GM12878 (cell line): ENCODE results near the gene MRPL55. TPM values are rescaled to one million over a fixed set of nuclear protein-coding genes. Genes with fewer than 3 reads are reported as not detected.
A peak's percentile ranks its signal among the peaks of the same experiment; 100 is the strongest.

ENCODE experiments used
- ATAC-seq: fragments of 200-7000 bp; cut with Tn5 transposase; 3 replicates; pipeline ENCODE4 v1.9.1; 2020; ENCODE audit warnings: mild to moderate bottlenecking, moderate library complexity
- BruUV-seq: library from RNA; stranded (reverse); fragments of 400-500 nt; replicated peaks from 2 replicates; lab custom pipeline; 2021; lab: Mats Ljungman, UMichigan
- CTCF ChIA-PET: fragments of 300-600 bp; sonication (Branson Sonifier 250); formaldehyde crosslinking; extraction: SDS; loops from one replicate; lab custom pipeline; 2021; ENCODE audit warnings: inconsistent platforms; lab: Yijun Ruan, JAX
- POLR2A ChIA-PET: fragments of 350-600 bp; formaldehyde crosslinking; extraction: SDS; loops from one replicate; lab custom pipeline; 2021; ENCODE audit warnings: inconsistent platforms; lab: Charles Lee
- RAD21 ChIA-PET: fragments of 300-600 bp; sonication (Branson Sonifier 250); formaldehyde crosslinking; loops from one replicate; lab custom pipeline; 2023; ENCODE audit warnings: antibody characterized with exemption; ENCODE audit not compliant: unreplicated experiment; lab: Charles Lee
- SMC1A ChIA-PET: fragments of 300-600 bp; sonication (Branson Sonifier 250); formaldehyde crosslinking; loops from one replicate; lab custom pipeline; 2023; ENCODE audit not compliant: unreplicated experiment, uncharacterized antibody; lab: Charles Lee
- DNase-seq: peaks from one replicate; pipeline ENCODE4 v3.0.0-alpha.2; 2011; ENCODE audit warnings: low read depth, low spot score
- FAIRE-seq: peaks from 3 replicates; lab custom pipeline; 2011; peaks lifted over from hg19 to GRCh38; lab: Jason Lieb, UNC
- H2AFZ ChIP-seq: 2 replicates; pipeline ENCODE4 v1.6.0; 2011; ENCODE audit warnings: low read depth, low read length, control low read depth; ENCODE audit not compliant: control insufficient read depth
- H3K27ac ChIP-seq: 2 replicates; pipeline ENCODE4 v1.5.1; 2011; ENCODE audit warnings: control low read depth; ENCODE audit not compliant: control insufficient read depth, insufficient read depth
- H3K27me3 ChIP-seq, 2 experiments: replicated peaks in 1 of 2; 2 replicates each; pipeline versions ENCODE4 v1.6.0 to v1.6.1; 2011; ENCODE audit warnings: low read length in 1 of 2; ENCODE audit not compliant: control insufficient read depth in 2 of 2, insufficient read depth in 2 of 2
- H3K36me3 ChIP-seq, 2 experiments: 2 replicates each; pipeline ENCODE4 v1.5.1; 2011; ENCODE audit warnings: low read length in 1 of 2; ENCODE audit not compliant: control insufficient read depth in 2 of 2, insufficient read depth in 2 of 2
- H3K4me1 ChIP-seq: 2 replicates; pipeline ENCODE4 v1.6.1; 2011; ENCODE audit warnings: mild to moderate bottlenecking, low read length, moderate library complexity, mixed read lengths; ENCODE audit not compliant: control insufficient read depth, insufficient read depth
- H3K4me2 ChIP-seq: 2 replicates; pipeline ENCODE4 v1.6.0; 2011; ENCODE audit warnings: control low read depth; ENCODE audit not compliant: control insufficient read depth, insufficient read depth
- H3K4me3 ChIP-seq: fragments of 200-600 bp; sonication (generic); 2 replicates; pipeline ENCODE4 v1.5.1; 2016
- H3K79me2 ChIP-seq: 2 replicates; pipeline ENCODE4 v1.6.0; 2011; ENCODE audit warnings: low read length; ENCODE audit not compliant: control insufficient read depth, insufficient read depth
- H3K9ac ChIP-seq: 2 replicates; pipeline ENCODE4 v1.8.0; 2011; ENCODE audit warnings: low read length, control low read depth, mixed read lengths; ENCODE audit not compliant: control insufficient read depth, insufficient read depth
- H3K9me3 ChIP-seq: replicated peaks from 3 replicates; pipeline ENCODE4 v1.5.1; 2011; ENCODE audit warnings: mild to moderate bottlenecking, low read length; ENCODE audit not compliant: control insufficient read depth, insufficient read depth
- H4K20me1 ChIP-seq: 2 replicates; pipeline ENCODE4 v1.6.0; 2011; ENCODE audit not compliant: control insufficient read depth, insufficient read depth
- NR2C1 ChIP-seq: fragments of 450-650 bp; IDR thresholded peaks from 2 replicates; pipeline ENCODE4 v1.6.1; 2017; ENCODE audit warnings: antibody characterized with exemption, mild to moderate bottlenecking, moderate library complexity
- POLR2A ChIP-seq: IDR thresholded peaks from 2 replicates; pipeline ENCODE4 v1.6.1; 2011; ENCODE audit warnings: low read depth, mild to moderate bottlenecking, low read length
- WGBS: methylation state at CpG from one replicate; pipeline ENCODE4 v1.1.6; 2016; ENCODE audit warnings: low lambda C conversion rate; ENCODE audit not compliant: insufficient replicate concordance, insufficient coverage; ENCODE audit errors: missing lambda C conversion rate; 5-methylcytosine and 5-hydroxymethylcytosine counted together
- in situ Hi-C: fragments of 300-500 bp; cut with MboI; formaldehyde crosslinking; loops from 9 replicates; pipeline ENCODE4 v1.14.3; 2018; ENCODE audit warnings: mixed read lengths
- intact Hi-C: fragments of 100-400 bp; cut with micrococcal nuclease; formaldehyde crosslinking; loops from one replicate; pipeline ENCODE4 v1.14.2; 2022; ENCODE audit not compliant: unreplicated experiment
- polyA plus RNA-seq, 11 experiments: library from polyadenylated mRNA; depleted of rRNA in 4 of 11; unstranded in 6 of 11; stranded (reverse) in 5 of 11; fragments of >200 nt; fragmentation: Nextera tagmentation in 4 of 11; fragmentation: Illumina TruSeq in 1 of 11; extraction: Ambion mirVana in 4 of 11; extraction: Trizol in 1 of 11; gene quantifications; 1 replicate in 1 of 11; 2 replicates in 10 of 11; pipeline versions ENCODE4 v1.2.1 to v1.2.3, GENCODE V29; 2011 to 2016; ENCODE audit warnings: inconsistent platforms in 2 of 11, missing spikeins in 2 of 11, low read depth in 1 of 11
- total RNA-seq, 4 experiments: library from RNA; depleted of rRNA in 3 of 4; stranded (reverse); fragments of >200 nt in 3 of 4; fragmentation: Illumina TruSeq in 1 of 4; extraction: Trizol in 1 of 4; gene quantifications; 2 replicates each; pipeline versions ENCODE4 v1.2.1 to v1.2.3, GENCODE V29; 2013 to 2021
- TF ChIP-seq, protein P1 (sequence below): IDR thresholded peaks from 2 replicates; pipeline ENCODE4 v1.6.1; 2011; ENCODE audit warnings: borderline replicate concordance, low read depth, mild to moderate bottlenecking, moderate library complexity, mixed read lengths, low read length; ENCODE audit not compliant: insufficient read depth; ENCODE audit errors: extremely low read length
- TF ChIP-seq, protein P2 (sequence below): fragments of 450-650 bp; formaldehyde crosslinking; IDR thresholded peaks from 2 replicates; pipeline ENCODE4 v1.4.0; 2020; ENCODE audit warnings: mild to moderate bottlenecking, moderate library complexity

MRPL55 gene
- total and polyA plus RNA-seq, 10 of the 15 experiments (the other 5 are each of a cell fraction or from before 2014, with no cell fraction given) = 15.1 to 143 (median 55.8) TPM

DNA sequence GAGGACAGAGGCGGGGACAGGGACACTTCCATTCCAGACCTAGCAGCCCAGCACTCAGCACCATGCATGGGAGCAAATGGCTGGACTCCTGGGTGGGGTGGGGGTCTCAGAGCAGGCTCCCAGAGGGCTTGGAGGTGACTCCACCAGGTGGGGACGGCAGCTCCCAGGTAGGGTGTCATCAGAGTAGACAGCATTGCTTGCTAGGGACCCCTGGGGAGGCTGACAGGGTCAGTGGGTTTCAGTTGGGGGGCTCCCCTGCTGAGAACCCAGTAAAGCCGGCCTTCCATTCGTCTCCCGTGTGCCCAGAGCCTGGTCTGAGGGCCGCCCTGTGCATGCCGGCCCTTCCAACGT, 35.9 kb upstream of the MRPL55 start:
- no peak overlapping the region for H2AFZ ChIP-seq
- H3K4me3 ChIP-seq = no peak overlapping the region
- 88% methylated on average over 8 of the region's 8 CpGs for WGBS
- H4K20me1 ChIP-seq = peaks cover 6% of the 10 kb centered on the region; the same call in 1 of the 2 replicates
- DNase-seq (no peak), FAIRE-seq (no peak)
- H3K9me3 ChIP-seq = no peaks in the 10 kb centered on the region
- no peaks in the 10 kb centered on the region for H3K27me3 ChIP-seq
- H3K27ac ChIP-seq = no peak overlapping the region
- ChIA-PET CTCF (no interaction called here), POLR2A (no interaction called here), SMC1A (no interaction called here), RAD21 (no interaction called here)
- intact Hi-C loops = no loop called here
- no TSS peak for BruUV-seq
- H3K79me2 ChIP-seq = peaks cover 56% of the 10 kb centered on the region
- peaks cover 12% of the 10 kb centered on the region for H3K4me1 ChIP-seq
- no peak overlapping the region for H3K4me2 ChIP-seq
- peaks cover 8 to 16% of the 10 kb centered on the region in 2 experiments; a peak in 3 of 4 replicates for H3K36me3 ChIP-seq
- no peak overlapping the region for H3K9ac ChIP-seq
- TF ChIP-seq, protein P1, sequence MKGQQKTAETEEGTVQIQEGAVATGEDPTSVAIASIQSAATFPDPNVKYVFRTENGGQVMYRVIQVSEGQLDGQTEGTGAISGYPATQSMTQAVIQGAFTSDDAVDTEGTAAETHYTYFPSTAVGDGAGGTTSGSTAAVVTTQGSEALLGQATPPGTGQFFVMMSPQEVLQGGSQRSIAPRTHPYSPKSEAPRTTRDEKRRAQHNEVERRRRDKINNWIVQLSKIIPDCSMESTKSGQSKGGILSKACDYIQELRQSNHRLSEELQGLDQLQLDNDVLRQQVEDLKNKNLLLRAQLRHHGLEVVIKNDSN = no peak
- TF ChIP-seq POLR2A (0 out of 2 replicates have a peak, but pooled peaks have one; percentile 1), NR2C1 (no peak)
- TF ChIP-seq, protein P2, sequence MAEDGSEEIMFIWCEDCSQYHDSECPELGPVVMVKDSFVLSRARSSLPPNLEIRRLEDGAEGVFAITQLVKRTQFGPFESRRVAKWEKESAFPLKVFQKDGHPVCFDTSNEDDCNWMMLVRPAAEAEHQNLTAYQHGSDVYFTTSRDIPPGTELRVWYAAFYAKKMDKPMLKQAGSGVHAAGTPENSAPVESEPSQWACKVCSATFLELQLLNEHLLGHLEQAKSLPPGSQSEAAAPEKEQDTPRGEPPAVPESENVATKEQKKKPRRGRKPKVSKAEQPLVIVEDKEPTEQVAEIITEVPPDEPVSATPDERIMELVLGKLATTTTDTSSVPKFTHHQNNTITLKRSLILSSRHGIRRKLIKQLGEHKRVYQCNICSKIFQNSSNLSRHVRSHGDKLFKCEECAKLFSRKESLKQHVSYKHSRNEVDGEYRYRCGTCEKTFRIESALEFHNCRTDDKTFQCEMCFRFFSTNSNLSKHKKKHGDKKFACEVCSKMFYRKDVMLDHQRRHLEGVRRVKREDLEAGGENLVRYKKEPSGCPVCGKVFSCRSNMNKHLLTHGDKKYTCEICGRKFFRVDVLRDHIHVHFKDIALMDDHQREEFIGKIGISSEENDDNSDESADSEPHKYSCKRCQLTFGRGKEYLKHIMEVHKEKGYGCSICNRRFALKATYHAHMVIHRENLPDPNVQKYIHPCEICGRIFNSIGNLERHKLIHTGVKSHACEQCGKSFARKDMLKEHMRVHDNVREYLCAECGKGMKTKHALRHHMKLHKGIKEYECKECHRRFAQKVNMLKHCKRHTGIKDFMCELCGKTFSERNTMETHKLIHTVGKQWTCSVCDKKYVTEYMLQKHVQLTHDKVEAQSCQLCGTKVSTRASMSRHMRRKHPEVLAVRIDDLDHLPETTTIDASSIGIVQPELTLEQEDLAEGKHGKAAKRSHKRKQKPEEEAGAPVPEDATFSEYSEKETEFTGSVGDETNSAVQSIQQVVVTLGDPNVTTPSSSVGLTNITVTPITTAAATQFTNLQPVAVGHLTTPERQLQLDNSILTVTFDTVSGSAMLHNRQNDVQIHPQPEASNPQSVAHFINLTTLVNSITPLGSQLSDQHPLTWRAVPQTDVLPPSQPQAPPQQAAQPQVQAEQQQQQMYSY (CRISPR knock-in tag) = no peak
- TF ChIP-seq, all 136 proteins: peak for 1
- in situ Hi-C loops = no loop called here
- ATAC-seq = no peak
